ENCODE data around the gene MRPL38.
A peak's percentile ranks its signal among the peaks of the same experiment; 100 is the strongest.

MRPL38 gene

GRCh38 chr17:75904749-75905521 lies at the start of gene MRPL38:
Gene MRPL38, minus strand, starts transcription at chr17:75904884. Its CDS starts 9 bp downstream, at chr17:75904875.
- peak; percentile 96 for DNase-seq (ENCODE audit: low spot score)

DNA sequence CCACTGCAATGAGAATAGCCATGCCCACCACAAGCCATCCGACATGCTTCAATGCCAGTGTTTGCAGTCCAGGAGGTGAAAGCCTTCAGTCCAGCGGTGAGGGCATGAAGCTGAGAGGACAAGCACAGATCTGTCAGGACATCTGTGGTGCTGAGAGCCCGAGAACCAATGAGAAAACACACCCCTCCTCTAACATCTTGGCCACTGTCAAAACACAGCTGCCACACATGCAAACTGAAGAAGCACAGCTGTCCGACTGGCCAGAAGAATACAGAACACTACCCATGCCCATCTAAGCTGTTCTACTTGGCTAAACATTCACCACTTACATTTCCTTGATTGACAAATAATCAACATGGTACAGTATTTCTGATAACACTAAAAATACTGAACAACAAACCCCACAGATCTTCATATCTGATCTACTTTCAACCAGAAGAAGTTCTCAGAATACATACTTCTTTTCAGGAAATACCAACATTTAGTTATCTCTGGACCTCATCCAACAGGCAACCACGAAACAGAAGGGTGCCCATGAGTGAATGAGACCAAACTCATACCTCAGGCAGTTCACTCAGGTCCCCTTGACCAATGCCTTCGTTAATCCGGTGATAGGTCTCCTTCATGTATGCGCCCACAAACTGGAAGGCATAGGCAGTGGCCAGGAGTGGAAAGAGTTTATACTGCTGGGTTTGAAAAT lies 46.3 kb upstream of the MRPL38 start:
- DNase-seq (ENCODE audit: low spot score), result no peak

DNA sequence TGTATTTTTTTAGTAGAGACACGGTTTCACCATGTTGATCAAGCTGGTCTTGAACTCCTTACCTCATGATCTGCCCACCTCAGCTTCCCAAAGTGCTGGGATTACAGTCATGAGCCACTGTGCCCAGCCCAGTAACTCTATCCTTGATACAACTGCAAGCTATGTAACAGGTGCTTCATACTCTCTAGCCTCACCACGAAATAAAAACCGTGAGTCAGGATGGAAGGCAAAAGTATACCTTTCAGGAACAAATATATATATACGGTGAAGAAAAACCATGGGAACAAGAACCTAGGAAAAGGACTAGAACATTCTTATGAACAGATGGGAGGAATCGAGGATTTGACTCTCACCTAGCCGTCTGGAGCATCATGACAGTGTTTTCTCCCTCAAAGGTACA lies 45.7 kb upstream of the MRPL38 start:
- DNase-seq (ENCODE audit: low spot score), result no peak

- DNase-seq (ENCODE audit: low spot score), result no peak
Observed at GRCh38 chr17:75945211-75945610, 40.5 kb upstream of the MRPL38 start.

GRCh38 chr17:75943491-75943890 lies 38.8 kb upstream of the MRPL38 start:
- DNase-seq (ENCODE audit: low spot score), result no peak

- no peak for DNase-seq (ENCODE audit: low spot score)
Observed at GRCh38 chr17:75942473-75942872, 37.8 kb upstream of the MRPL38 start.

- no peak for DNase-seq (ENCODE audit: low spot score)
Observed at GRCh38 chr17:75941442-75941819, 36.7 kb upstream of the MRPL38 start.

GRCh38 chr17:75940727-75941441 lies 36.2 kb upstream of the MRPL38 start, which contains the start of gene FBF1:
Gene FBF1, minus strand, starts transcription at chr17:75941042. Its CDS starts 2,893 bp downstream, at chr17:75938149.
- peak; percentile 99 for DNase-seq (ENCODE audit: low spot score)

DNA sequence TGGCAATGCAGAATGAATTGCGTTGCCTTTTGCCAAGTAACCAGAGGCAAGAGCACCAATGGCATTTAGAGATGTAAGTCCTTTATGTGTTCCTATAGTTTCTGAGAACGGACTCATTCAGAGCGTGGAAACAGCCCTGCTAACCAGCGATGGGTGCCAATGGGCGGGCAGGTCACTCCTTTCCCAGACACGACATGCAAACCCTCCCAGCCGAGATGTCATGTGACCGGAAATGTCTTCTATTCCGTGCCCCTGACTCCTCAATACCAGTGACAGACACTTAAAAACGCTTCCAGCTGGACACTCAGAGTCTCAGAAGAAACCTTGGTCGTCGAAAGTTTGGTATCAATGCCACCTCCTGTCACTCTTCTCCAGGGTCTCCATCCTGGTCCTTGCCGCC lies 33.0 kb upstream of the MRPL38 start:
- no peak for DNase-seq (ENCODE audit: low spot score)

DNA sequence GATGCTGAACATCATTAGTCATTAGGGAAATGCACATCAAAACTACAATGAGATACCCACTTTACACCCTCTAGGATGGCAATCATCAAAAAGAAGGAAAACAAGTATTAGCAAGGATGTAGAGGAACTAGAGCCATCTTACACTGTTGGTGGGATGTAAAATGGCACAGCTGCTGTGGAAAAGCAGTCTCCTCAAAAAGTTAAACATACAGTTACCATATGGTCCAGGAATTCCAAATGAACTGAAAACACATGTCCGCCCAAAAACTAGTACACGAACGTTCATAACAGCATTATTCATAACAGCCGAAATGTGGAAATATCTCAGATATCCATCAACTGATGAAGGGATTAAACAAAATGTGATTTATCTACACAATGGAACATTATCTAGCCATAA lies 29.1 kb upstream of the MRPL38 start:
- no peak for DNase-seq (ENCODE audit: low spot score)

GRCh38 chr17:75932852-75933251 lies 28.2 kb upstream of the MRPL38 start:
- DNase-seq (ENCODE audit: low spot score), result no peak

- no peak for DNase-seq (ENCODE audit: low spot score)
Observed at GRCh38 chr17:75931062-75931461, 26.4 kb upstream of the MRPL38 start.

DNA sequence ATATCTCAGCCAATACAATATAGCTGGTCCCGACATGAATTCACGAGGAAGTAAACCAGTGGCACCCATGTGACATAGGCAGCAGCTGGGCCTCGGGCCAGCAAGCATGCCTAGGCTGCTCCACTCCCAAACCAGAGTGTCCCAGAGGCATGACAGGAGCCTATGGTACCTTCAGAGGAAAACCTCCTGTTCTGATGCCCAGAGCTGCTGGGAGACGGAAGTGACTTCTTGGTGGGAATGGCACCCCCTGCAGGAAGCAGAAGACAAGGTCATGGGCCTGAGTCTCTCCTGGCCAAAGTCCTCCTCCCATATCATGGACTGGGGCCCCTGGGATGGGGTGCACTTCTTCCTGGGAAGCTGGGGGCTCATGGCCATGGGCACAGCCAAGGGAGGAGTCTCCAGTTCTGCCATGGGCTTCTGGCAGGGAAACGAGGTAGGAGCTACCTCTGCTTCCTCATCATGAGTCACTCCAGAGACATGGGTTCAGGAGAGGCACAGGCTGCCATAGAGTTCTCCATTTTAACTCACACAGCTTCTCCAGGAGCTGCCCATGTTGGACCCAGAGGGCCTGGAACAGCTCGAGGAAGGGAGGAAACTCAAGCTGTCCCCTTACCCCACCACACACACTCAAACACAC lies 22.7 kb upstream of the MRPL38 start:
- peak; percentile 30 for DNase-seq (ENCODE audit: low spot score)

GRCh38 chr17:75926456-75926855 lies 21.8 kb upstream of the MRPL38 start:
- DNase-seq (ENCODE audit: low spot score), result no peak

DNA sequence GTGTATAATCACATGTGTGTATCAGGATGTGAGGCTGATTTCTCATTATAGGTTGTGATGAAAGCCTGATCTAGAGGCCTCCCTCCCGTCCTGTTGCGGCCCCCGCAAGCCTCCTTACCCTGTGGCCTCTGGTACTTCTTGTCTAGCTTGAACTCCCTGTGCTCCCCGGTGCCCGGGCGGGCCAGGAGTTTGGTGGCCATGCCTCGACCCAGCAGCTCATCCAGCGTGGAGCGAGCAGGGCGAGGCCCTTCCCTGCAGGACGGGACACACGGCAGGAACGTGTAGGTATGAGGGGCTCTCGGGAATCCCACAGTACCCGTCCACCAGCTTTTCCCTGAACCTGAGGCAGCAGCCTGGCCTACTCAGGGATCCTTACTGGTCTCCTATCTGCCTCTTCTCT lies 21.2 kb upstream of the MRPL38 start:
- no peak for DNase-seq (ENCODE audit: low spot score)

DNA sequence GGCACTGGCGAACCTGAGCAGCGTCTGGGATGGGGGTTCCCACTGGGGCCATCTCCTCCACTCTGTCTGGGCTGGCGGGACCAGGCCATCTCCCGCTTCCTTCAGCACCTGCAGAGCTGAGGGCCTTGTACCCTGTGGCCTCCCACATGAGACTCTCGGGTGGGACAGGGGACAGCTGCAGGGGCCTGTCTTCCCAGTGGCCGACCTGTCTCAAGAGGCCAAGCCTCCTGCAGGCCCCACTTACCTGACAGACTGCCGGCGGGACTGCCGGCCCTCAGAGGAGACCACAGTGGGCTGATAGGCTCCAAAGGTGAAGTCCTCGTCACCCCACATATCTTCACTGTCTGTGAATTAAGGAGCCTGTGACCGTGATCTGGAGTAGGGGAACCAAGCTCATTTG lies 20.4 kb upstream of the MRPL38 start:
- DNase-seq (ENCODE audit: low spot score), result no peak

- no peak for DNase-seq (ENCODE audit: low spot score)
Observed at GRCh38 chr17:75922963-75923874, 18.5 kb upstream of the MRPL38 start.

DNA sequence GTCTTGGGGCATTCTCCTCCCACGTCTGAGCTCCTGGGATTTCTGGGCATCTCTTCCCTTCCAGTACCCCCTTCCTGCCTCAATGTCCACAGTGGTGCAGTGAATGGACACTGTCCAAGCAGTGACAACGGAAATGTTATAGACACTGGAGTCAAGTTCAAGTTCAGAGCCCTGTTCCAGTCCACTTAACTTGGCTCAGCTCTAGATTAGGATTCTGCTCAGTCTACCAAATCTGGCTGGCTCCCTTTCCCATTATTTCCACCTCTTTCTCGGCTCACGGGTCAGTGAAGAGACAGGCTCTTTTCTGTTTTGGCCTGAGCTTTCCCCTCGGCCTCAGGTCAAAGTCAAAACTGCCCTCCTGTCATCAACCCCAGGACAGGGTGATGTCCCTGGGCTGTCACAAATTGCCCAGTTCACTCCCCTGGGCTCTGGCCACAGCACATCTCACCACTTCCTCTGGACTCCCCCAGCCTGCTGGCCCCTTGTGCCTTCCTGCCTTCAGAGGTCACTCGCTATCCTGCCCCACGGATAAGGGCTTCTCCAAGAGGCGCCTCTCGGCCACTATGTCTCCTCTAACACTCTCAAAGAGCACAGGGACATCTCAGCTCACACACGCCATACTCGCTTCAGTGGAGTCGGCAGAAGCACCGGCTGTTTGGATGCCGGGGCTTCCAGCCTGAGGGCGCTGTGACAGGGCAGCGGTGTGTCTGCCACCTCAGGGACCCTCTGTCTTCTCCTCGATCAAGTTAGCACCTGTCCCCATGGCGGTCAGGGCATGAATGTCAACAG lies 17.7 kb upstream of the MRPL38 start:
- no peak for DNase-seq (ENCODE audit: low spot score)

DNA sequence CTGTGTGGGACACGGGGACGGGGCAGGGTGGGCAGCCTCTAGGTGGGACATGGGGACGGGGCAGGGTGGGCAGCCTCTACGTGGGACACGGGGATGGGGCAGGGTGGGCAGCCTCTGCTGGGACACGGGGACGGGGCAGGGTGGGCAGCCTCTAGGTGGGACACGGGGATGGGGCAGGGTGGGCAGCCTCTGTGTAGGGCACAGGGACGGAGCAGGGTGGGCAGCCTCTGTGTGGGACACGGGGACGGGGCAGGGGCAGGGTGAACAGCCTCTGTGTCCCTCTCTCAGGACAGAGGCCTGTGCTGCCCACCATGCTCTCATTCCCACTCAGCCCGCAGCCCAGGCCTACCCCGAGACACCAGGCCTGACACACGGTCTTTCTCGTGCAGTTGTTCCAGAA lies 16.9 kb upstream of the MRPL38 start:
- DNase-seq (ENCODE audit: low spot score), result no peak

GRCh38 chr17:75920045-75920560 lies 15.4 kb upstream of the MRPL38 start:
- DNase-seq (ENCODE audit: low spot score), result no peak
